ENCODE measurements around the gene KDM4F. TPM values are rescaled to one million over a fixed set of nuclear protein-coding genes. Genes with fewer than 3 reads are reported as not detected.
"Not testable (repeated sequence)": the region's sequence is repeated elsewhere in the genome, so short reads cannot be mapped to it uniquely, and the experiment has no call there.

KDM4F gene
- total RNA-seq = not detected

GRCh38 chr11:95049122-95049521 lies at the start of gene KDM4F:
KDM4F (plus strand) TSS chr11:95049422.
- CTCF ChIA-PET, POLR2A ChIA-PET: not testable (repeated sequence)

- CTCF ChIA-PET = no interaction called here
- POLR2A ChIA-PET = no interaction called here
Observed at GRCh38 chr11:95003716-95004115, 45.5 kb upstream of the KDM4F start.

GRCh38 chr11:95005642-95006041 lies 43.6 kb upstream of the KDM4F start:
- CTCF ChIA-PET = no interaction called here
- POLR2A ChIA-PET = no interaction called here

DNA sequence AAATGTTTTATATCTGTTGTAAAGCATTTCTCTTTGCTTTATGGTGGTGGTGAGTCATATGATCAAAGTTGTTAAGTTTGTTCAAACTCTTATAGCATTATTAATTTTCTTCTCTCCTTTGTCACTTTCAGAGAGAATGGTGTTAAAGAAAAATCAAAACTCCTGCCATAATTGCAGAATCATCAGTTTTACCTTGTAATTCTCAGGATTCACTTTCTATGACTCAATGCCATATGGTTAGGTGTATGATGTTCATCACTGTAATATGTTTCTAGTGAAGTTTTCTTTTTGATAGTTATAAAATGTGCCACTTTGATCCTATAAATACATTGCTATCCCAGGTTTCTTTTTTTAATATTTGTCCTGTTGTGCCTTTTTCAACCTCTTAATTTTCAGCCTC lies 37.8 kb upstream of the KDM4F start:
- POLR2A ChIA-PET = no interaction called here
- CTCF ChIA-PET = no interaction called here

- ChIA-PET POLR2A (no interaction called here), CTCF (interaction anchor here (0.8 kb wide), 1 partner anchor 21 kb away, joined by 3 read pairs; no protein-coding TSS in a partner anchor)
Observed at GRCh38 chr11:95014184-95014821, 34.9 kb upstream of the KDM4F start.

DNA sequence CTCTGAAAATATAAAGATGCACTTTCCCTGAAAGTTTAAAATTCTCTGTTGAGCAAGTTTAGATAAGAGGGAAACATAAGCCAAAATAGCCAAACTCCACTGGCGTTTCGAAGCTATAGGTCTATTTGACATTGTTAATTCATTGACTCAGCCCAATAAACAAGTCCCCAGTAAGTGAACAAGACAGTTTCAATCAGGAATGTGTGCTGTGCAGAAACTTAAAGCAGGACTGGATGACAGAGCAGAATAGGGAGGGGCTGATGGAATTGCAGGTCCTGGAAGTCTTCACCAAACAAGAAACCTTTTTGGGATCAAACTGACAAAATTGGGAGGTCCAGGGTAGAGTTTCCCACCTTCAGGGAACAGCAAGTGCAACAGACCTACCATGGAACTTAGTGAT lies 33.1 kb upstream of the KDM4F start:
- CTCF ChIA-PET = no interaction called here
- POLR2A ChIA-PET = no interaction called here

- CTCF ChIA-PET, POLR2A ChIA-PET: not testable (repeated sequence)
Observed at GRCh38 chr11:95021468-95021867, 27.8 kb upstream of the KDM4F start.

- CTCF ChIA-PET = no interaction called here
- POLR2A ChIA-PET = no interaction called here
Observed at GRCh38 chr11:95024958-95025357, 24.3 kb upstream of the KDM4F start, which contains the start of gene KDM4E. KDM4E (plus strand) TSS chr11:95025258; CDS start chr11:95025558, 300 bp downstream.

GRCh38 chr11:95025594-95025993 lies 23.6 kb upstream of the KDM4F start:
- POLR2A ChIA-PET, CTCF ChIA-PET: not testable (repeated sequence)

- CTCF ChIA-PET = no interaction called here
Observed at GRCh38 chr11:95028357-95028756, 20.9 kb upstream of the KDM4F start.

DNA sequence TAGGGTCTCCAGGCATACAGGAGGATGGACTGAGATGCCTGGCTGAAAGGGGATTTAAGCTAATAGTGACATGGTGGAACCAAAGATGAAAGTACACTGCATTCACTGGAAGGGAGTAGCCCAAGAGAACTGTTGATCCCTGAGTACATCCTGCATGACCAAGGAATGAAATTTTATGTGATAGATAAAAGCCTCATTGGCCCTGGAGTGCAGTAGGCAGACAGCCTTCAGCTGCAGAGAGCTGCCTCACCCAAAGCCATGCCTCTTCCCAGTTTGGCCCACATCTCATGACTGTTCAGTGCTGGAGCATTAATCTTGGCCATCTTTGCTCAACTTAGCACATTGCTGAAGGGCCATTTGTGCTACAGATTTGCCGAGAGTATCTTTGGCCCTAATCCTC lies 16.2 kb upstream of the KDM4F start:
- POLR2A ChIA-PET = no interaction called here
- CTCF ChIA-PET = no interaction called here

More at GRCh38 chr11:95028357-95028756, 20.9 kb upstream of the KDM4F start:
- POLR2A ChIA-PET = no interaction called here

DNA sequence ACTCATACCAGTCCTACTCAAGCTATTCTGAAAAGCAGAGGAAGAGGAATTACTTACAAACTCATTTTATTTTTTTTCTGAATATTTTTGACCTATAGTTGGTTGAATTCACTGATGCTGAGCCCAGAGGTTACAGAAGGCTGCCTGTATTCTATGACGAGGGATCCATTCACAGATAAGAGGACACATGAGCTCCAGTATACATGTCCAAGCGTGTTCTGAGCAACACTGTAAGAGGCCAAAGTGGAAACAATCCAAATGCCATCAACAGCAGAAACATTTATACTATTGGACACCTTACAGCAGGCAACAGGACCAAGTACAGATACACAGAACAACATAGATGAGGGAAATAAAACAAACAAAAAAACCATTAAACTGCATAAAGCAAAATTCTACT lies 13.9 kb upstream of the KDM4F start:
- CTCF ChIA-PET = no interaction called here
- POLR2A ChIA-PET = interaction anchor here (0.6 kb wide), 1 partner anchor 12 kb away, joined by 3 read pairs; no protein-coding TSS in a partner anchor

- CTCF ChIA-PET, POLR2A ChIA-PET: not testable (repeated sequence)
Observed at GRCh38 chr11:95037356-95038035, 11.7 kb upstream of the KDM4F start.

GRCh38 chr11:95042239-95042638 lies 7.0 kb upstream of the KDM4F start:
- ChIA-PET POLR2A (no interaction called here), CTCF (no interaction called here)

- POLR2A ChIA-PET = no interaction called here
- CTCF ChIA-PET = no interaction called here
Observed at GRCh38 chr11:95042906-95043305, 6.3 kb upstream of the KDM4F start.

DNA sequence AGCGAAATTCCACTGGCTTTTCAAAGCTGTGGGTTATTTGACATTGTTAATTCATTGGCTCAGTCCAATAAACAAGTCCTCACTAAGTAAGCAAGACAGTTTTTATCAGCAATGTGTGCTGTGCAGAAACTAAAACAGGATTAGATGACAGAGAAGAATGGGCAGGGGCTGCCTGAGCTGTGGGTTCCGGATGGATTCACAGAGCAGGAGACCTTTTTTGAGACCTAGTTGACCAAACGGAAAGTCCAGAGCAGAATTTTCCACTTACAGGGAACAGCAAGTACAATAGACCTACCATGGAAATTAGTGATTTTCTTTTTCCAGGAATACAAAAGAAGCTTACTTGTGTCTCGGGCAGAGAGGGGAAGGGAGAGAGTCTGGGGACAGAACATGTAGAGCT lies 5.2 kb upstream of the KDM4F start:
- ChIA-PET POLR2A (no interaction called here), CTCF (interaction anchor here (0.6 kb wide), 1 partner anchor 59 kb away, joined by 3 read pairs; no protein-coding TSS in a partner anchor)

- CTCF ChIA-PET = no interaction called here
- POLR2A ChIA-PET = no interaction called here
Observed at GRCh38 chr11:95045812-95046211, 3.4 kb upstream of the KDM4F start.

DNA sequence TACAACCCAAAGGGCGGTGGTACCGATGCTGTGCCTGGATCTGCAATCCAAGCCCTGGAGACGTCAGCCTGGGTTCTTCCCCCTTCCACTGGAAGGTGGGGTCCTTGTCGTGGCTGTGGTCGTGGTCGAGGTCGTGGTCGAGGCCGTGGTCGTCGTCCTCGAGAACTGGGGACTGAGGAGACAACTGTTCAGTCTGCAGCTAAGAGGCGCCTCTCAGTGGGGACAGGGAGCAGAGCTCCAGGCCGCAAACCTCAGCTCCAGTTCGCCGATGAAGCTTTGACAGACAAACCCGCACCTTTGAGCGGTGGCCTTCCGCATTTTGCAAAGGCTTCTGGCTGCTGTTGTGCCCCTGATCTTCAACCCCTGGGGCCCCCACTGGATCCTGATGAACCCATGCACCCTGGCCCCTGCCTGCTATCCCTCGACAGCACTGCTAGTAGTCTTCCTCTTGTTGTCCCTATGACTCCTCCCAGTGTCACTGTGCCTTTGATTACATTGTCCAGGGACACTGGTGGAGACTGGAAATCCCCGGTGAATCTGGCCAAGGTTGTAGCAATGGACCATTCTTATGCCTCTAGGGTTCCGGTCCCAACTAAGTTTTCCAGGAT lies 1.5 kb downstream of the KDM4F start:
- POLR2A ChIA-PET = no interaction called here

DNA sequence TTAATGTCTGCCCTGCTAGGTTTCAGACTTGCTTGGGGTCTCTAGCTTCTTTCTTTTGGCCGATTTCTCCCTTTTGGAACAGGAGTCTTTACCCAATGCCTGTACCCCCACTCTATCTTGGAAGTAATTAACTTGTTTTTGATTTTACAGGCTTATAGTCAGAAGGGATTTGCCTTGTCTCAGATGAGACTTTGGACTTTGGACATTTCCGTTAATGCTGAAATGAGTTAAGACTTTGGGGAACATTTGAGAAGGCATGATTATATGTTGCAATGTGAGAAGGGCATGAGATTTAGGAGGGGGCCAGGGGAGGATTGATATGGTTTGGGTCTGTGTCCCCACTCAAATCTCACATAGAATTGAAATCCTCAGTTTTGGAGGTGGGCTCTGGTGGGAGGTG lies 5.1 kb downstream of the KDM4F start:
- ChIA-PET POLR2A (no interaction called here), CTCF (no interaction called here)

More for the DNA sequence above, 1.5 kb downstream of the KDM4F start:
- CTCF ChIA-PET = no interaction called here

- POLR2A ChIA-PET = no interaction called here
- CTCF ChIA-PET = no interaction called here
Observed at GRCh38 chr11:95055283-95055897, 6.2 kb downstream of the KDM4F start.

DNA sequence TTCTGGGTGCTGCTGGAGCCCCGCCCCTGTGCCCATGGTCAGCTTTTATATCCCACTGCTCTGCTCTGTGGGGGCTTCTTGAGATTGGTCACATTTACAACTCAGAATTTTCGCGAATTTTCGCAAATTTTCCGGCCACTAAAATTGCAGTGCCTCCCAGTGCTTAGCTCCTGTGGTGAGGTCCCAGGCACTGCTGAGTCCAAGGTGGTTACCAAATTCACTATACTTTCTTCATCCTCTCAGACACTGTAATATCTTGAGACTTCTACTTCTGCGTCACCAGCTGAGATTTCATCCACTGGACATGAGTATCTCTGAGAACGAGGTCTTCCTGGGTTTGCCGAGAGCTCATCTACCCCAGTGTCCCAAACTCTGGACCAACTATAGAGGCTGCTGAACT lies 8.7 kb downstream of the KDM4F start:
- CTCF ChIA-PET = interaction anchor here (1.1 kb wide), 1 partner anchor 12 kb away, joined by 3 read pairs; no protein-coding TSS in a partner anchor

More for the DNA sequence above, 8.7 kb downstream of the KDM4F start:
- POLR2A ChIA-PET = no interaction called here

All from activated CD8-positive, alpha-beta memory T cell treated with anti-CD3 and anti-CD28 coated beads for 36 hours (primary cell).